Measurements from ENCODE around the gene OR2H2. TPM values are rescaled to one million over a fixed set of nuclear protein-coding genes. Genes with fewer than 3 reads are reported as not detected.

Gene OR2H2
- total and polyA plus RNA-seq, 2 experiments from 2014 or later = 0.86 TPM; not detected in 1

- Histone ChIP-seq H3K4me3 (no peak overlapping the region), H3K27ac (ENCODE audit: low read depth) (0 out of 2 replicates have a peak overlapping the region, but pooled peaks have one; percentile 79), H3K4me2 (peak overlapping the region; percentile 32; the same call in 1 of the 2 replicates), H3F3A (replicated peaks; ENCODE audit: low read depth) (peaks cover 47% of the 10 kb centered on the region), H3K79me2 (replicated peaks; ENCODE audit: insufficient read depth) (no peaks in the 10 kb centered on the region), H3K36me3 (ENCODE audit: insufficient read depth) (peaks cover 64% of the 10 kb centered on the region), H3K9me2 (ENCODE audit: insufficient read depth) (no peaks in the 10 kb centered on the region), H3K4me1 (ENCODE audit: insufficient read depth) (peaks cover 6% of the 10 kb centered on the region; the same call in 1 of the 2 replicates), H2AFZ (no peak overlapping the region), H3K27me3 (ENCODE audit: insufficient read depth) (no peaks in the 10 kb centered on the region), H4K20me1 (replicated peaks; ENCODE audit: insufficient read depth) (peaks cover 11% of the 10 kb centered on the region)
- DNase-seq (ENCODE audit: low spot score) = no peak
- no peak overlapping the region for H3K27ac Mint-ChIP-seq
- H3K4me3 Mint-ChIP-seq = no peak overlapping the region; the same call in 2 of the 3 replicates
- ATAC-seq = peak; percentile 9; the same call in 2 of the 3 replicates
- no peak for TF ChIP-seq CTCF (conservative IDR thresholded peaks at IDR 0.05; ENCODE audit: low read depth in 2 of 2)
- TF ChIP-seq STAT1 (IDR thresholded peaks at IDR 0.05; ENCODE audit: unreplicated experiment) = no peak
- TF ChIP-seq EZH2 (IDR thresholded peaks at IDR 0.05; ENCODE audit: low read depth, unreplicated experiment) = no peak
- TF ChIP-seq POLR2AphosphoS5 (IDR thresholded peaks at IDR 0.05; ENCODE audit: low read depth) = no peak
- TF ChIP-seq ZNF331 (CRISPR knock-in tag; IDR thresholded peaks at IDR 0.05; ENCODE audit: low read depth) = no peak
- no peak for TF ChIP-seq ZNF114 (CRISPR knock-in tag; IDR thresholded peaks at IDR 0.05)
- TF ChIP-seq REST (IDR thresholded peaks at IDR 0.05; ENCODE audit: unreplicated experiment) = no peak
- no peak for TF ChIP-seq JUNB (IDR thresholded peaks at IDR 0.05; ENCODE audit: unreplicated experiment)
- no peak for TF ChIP-seq ZNF462 (CRISPR knock-in tag; IDR thresholded peaks at IDR 0.05)
- TF ChIP-seq ETS1 (IDR thresholded peaks at IDR 0.05) = no peak
- TF ChIP-seq EZH2phosphoT487 (IDR thresholded peaks at IDR 0.05; ENCODE audit: unreplicated experiment) = no peak
- TF ChIP-seq NANOG (IDR thresholded peaks at IDR 0.05; ENCODE audit: borderline replicate concordance) = no peak
- no peak for TF ChIP-seq CREB1 (CRISPR knock-in tag; IDR thresholded peaks at IDR 0.05; ENCODE audit: low read depth)
- H3K9me3 Mint-ChIP-seq = no peaks in the 10 kb centered on the region
- H3K36me3 Mint-ChIP-seq (ENCODE audit: low read depth) = peaks cover 81% of the 10 kb centered on the region
- peaks cover 13% of the 10 kb centered on the region for H3K27me3 Mint-ChIP-seq (ENCODE audit: insufficient read depth, low read depth, poor library complexity)
- H3K4me1 Mint-ChIP-seq = peaks cover 28% of the 10 kb centered on the region
Measured at GRCh38 chr6:29603456-29603855, 18.5 kb downstream of the OR2H2 start.

Measured in GM23338 (cell line).